NCI-H2227 (cell line): ENCODE results near the gene FREY1.

Source experiments
- DNase-seq: peaks from one replicate; lab custom pipeline; 2025; ENCODE audit not compliant: unreplicated experiment; lab: John Stamatoyannopoulos, UW

The FREY1 gene

GRCh38 chr11:45872651-45873356 lies 34.3 kb downstream of the FREY1 start:
- DNase-seq = peak; percentile 90

GRCh38 chr11:45871638-45872037 lies 35.4 kb downstream of the FREY1 start:
- no peak for DNase-seq

- DNase-seq = no peak
Observed at GRCh38 chr11:45870706-45871105, 36.4 kb downstream of the FREY1 start.

GRCh38 chr11:45869551-45869950 lies 37.5 kb downstream of the FREY1 start:
- no peak for DNase-seq

- DNase-seq = no peak
Observed at GRCh38 chr11:45864041-45864440, 43.0 kb downstream of the FREY1 start.

GRCh38 chr11:45860764-45861510 lies 46.1 kb downstream of the FREY1 start:
- DNase-seq = no peak

GRCh38 chr11:45860348-45860747 lies 46.7 kb downstream of the FREY1 start:
- no peak for DNase-seq

GRCh38 chr11:45859661-45860140 lies 47.4 kb downstream of the FREY1 start:
- DNase-seq = peak; percentile 90

GRCh38 chr11:45858751-45859398 lies 48.2 kb downstream of the FREY1 start:
- no peak for DNase-seq

- DNase-seq = peak; percentile 40
Observed at GRCh38 chr11:45857961-45858474, 49.1 kb downstream of the FREY1 start.
